ENCODE measurements around the gene SPEG. TPM values are rescaled to one million over a fixed set of nuclear protein-coding genes. Genes with fewer than 3 reads are reported as not detected.

The SPEG gene
- total and polyA plus RNA-seq, 2 of the 8 experiments (the other 6 are each of a cell fraction or from before 2014, with no cell fraction given): 19.9 to 32.0 TPM

DNA sequence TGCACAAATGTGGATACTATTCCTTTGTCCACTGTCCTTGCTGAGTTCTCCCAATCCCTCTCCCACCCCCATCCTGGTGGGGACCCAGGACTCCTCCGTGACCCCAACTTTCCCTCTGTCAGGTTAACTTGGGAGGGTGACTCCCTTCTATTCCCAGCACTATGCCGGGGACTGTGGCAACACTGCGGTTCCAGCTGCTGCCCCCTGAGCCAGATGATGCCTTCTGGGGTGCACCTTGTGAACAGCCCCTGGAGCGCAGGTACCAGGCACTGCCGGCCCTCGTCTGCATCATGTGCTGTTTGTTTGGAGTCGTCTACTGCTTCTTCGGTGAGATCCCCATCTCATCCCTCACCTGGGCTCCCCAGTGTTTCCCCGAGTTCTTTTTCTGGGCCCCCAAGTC lies 109.9 kb downstream of the SPEG start (continued):
- TF ChIP-seq CBX8 (IDR thresholded peaks at IDR 0.05; ENCODE audit: borderline replicate concordance, low read depth, low read length): no peak
- TF ChIP-seq NANOG (IDR thresholded peaks at IDR 0.05; ENCODE audit: insufficient read depth, low read depth, low read length, poor library complexity, severe bottlenecking): no peak
- no peak for TF ChIP-seq KDM4A (IDR thresholded peaks at IDR 0.05; ENCODE audit: low read depth, low read length, severe bottlenecking)
- TF ChIP-seq BRCA1 (IDR thresholded peaks at IDR 0.05; ENCODE audit: low read depth, low read length): no peak
- TF ChIP-seq HDAC6 (IDR thresholded peaks at IDR 0.05; ENCODE audit: low read depth, low read length): no peak
